Measurements from ENCODE around the gene CPD.

CPD gene

GRCh38 chr17:30505868-30506417 is 127.2 kb downstream of the CPD start:
- no peak for DNase-seq (ENCODE audit: low spot score)

GRCh38 chr17:30506481-30506880 is 127.8 kb downstream of the CPD start:
- no peak for DNase-seq (ENCODE audit: low spot score)

DNA sequence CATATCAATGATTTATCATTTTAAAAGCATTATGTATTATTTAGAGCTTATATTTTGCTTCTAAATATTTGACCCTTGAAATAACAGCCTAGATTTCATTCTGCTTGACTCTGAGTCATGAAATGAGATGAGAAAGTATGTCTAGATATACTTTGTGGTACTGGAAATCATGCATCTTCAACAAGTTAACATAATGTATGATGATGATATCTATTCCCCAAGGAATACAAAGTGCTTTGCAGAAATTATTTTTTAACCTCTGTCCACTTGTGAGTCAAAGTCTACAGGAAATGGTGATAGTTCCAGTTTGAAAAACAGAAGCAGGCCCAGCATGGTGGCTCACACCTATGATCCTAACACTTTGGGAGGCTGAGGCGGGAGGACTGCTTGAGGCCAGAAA is 134.6 kb downstream of the CPD start:
- DNase-seq (ENCODE audit: low spot score) = no peak

- no peak for DNase-seq (ENCODE audit: low spot score)
Observed at GRCh38 chr17:30514895-30515596, 136.3 kb downstream of the CPD start.

- no peak for DNase-seq (ENCODE audit: low spot score)
Observed at GRCh38 chr17:30517786-30518185, 139.1 kb downstream of the CPD start.

GRCh38 chr17:30519166-30519565 is 140.4 kb downstream of the CPD start:
- DNase-seq (ENCODE audit: low spot score) = no peak

All from COLO829 (cell line).